Erythroblast (primary cell): ENCODE results near the gene FEM1C.

Source experiments
- GATA1 ChIP-seq: IDR thresholded peaks from 2 replicates; pipeline ENCODE4 v1.6.1; 2011; ENCODE audit warnings: low read depth, mild to moderate bottlenecking, control low read depth, low read length, moderate library complexity
- POLR2A ChIP-seq: IDR thresholded peaks from 2 replicates; pipeline ENCODE4 v1.6.1; 2011; ENCODE audit warnings: mild to moderate bottlenecking, low read length

DNA sequence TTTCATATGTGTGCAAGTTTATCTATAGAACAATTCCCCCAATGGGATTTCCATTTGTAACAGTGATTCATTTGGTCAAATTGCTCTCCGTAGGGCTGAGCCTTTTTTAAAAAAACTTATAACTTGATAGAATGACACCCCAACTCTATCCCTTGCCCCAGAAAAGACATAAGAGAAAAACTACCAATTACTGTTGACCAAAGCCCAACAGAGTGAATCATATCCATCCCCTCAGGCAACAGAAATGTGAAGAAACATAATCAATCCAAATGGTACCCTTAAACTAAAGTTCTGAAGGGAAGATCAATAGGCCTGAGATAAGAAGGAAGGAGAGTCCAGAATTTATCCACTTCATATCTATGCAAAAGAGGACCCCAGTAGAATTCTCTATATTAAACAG is 39.9 kb upstream of the FEM1C start:
- TF ChIP-seq POLR2A = no peak
- TF ChIP-seq GATA1 = no peak
